ENCODE results near the gene IFT57. TPM values are rescaled to one million over a fixed set of nuclear protein-coding genes. Genes with fewer than 3 reads are reported as not detected.

IFT57 gene
- total RNA-seq, 1 donor from 2014 or later = 31.4 TPM

DNA sequence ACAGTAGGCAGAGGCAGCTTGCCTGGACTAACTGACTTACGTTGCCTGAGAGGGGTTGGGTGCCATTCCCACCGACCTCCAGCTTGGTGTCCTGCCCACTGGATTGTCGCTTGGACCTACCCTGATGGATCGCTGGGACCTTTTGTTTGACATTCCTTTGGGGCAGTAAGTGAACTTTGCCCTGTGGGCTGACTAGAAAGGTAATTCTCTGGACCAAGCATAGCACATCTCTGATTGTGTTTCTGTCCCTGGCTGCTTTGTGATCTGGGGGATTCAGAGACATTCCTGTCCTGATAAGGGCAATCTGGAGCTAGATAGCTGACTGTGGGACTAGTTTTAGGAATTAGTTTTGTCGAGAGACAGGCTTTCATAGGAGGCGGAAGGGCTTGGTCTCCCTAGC is 19.5 kb upstream of the IFT57 start:
- no peak overlapping the region for H3K4me3 Mint-ChIP-seq (ENCODE audit: unreplicated experiment)
- no peak for DNase-seq (ENCODE audit: low spot score)
- TF ChIP-seq, protein P1, sequence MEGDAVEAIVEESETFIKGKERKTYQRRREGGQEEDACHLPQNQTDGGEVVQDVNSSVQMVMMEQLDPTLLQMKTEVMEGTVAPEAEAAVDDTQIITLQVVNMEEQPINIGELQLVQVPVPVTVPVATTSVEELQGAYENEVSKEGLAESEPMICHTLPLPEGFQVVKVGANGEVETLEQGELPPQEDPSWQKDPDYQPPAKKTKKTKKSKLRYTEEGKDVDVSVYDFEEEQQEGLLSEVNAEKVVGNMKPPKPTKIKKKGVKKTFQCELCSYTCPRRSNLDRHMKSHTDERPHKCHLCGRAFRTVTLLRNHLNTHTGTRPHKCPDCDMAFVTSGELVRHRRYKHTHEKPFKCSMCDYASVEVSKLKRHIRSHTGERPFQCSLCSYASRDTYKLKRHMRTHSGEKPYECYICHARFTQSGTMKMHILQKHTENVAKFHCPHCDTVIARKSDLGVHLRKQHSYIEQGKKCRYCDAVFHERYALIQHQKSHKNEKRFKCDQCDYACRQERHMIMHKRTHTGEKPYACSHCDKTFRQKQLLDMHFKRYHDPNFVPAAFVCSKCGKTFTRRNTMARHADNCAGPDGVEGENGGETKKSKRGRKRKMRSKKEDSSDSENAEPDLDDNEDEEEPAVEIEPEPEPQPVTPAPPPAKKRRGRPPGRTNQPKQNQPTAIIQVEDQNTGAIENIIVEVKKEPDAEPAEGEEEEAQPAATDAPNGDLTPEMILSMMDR (IDR thresholded peaks at IDR 0.05; ENCODE audit: unreplicated experiment) = no peak
- H3K9me3 Mint-ChIP-seq (ENCODE audit: unreplicated experiment) = peaks cover 3% of the 10 kb centered on the region
- no peaks in the 10 kb centered on the region for H3K27me3 Mint-ChIP-seq (ENCODE audit: unreplicated experiment)
- H3K36me3 Mint-ChIP-seq (ENCODE audit: low read depth, unreplicated experiment) = no peaks in the 10 kb centered on the region
- no peak overlapping the region for H3K27ac Mint-ChIP-seq (ENCODE audit: unreplicated experiment)
- peaks cover 16% of the 10 kb centered on the region for H3K4me1 Mint-ChIP-seq (ENCODE audit: unreplicated experiment)

DNA sequence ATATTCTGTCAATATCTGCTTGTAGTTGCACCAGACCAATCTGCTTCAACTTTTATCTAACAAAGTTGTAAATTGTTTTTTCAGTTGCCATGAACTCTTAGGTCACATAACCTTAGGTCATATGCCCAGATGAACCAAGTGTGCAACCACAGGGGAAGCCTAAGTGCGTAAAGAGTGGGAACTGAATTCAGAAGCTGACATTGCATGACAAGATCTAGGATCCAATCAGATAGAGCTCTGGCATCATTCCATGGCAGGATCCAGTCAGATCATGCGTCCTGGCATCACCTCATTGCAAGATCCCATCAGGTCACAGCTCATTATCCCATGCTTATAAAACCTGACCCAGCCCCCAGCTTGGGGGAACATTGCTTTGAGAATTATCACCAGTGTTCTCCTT is 18.9 kb upstream of the IFT57 start:
- Mint-ChIP-seq H3K27me3 (ENCODE audit: unreplicated experiment) (no peaks in the 10 kb centered on the region), H3K4me3 (ENCODE audit: unreplicated experiment) (no peak overlapping the region), H3K9me3 (ENCODE audit: unreplicated experiment) (peaks cover 3% of the 10 kb centered on the region), H3K27ac (ENCODE audit: unreplicated experiment) (no peak overlapping the region), H3K4me1 (ENCODE audit: unreplicated experiment) (peaks cover 16% of the 10 kb centered on the region), H3K36me3 (ENCODE audit: low read depth, unreplicated experiment) (no peaks in the 10 kb centered on the region)
- TF ChIP-seq, protein P1 (IDR thresholded peaks at IDR 0.05; ENCODE audit: unreplicated experiment) = no peak
- DNase-seq (ENCODE audit: low spot score) = no peak

DNA sequence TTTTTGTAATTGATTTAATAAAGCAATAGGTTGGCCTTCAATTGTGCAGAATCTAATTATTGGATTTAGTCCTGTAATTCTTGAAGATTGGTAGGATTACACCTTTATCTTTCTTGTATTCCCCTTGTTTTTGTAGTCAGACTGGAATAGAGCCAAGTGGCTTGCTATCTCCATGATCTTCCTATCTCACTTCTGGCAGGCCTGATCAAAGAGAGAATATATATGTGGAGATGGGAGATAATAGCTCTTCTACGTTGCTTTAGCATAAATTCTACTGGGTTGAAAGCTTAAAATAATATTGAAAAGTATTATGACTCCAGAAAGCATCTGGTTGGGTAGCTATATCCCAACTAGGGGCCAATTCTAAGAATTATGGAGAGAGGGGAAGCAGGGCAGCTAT is 16.9 kb upstream of the IFT57 start:
- TF ChIP-seq, protein P1 (IDR thresholded peaks at IDR 0.05; ENCODE audit: unreplicated experiment) = no peak
- Mint-ChIP-seq H3K27ac (ENCODE audit: unreplicated experiment) (no peak overlapping the region), H3K27me3 (ENCODE audit: unreplicated experiment) (no peaks in the 10 kb centered on the region), H3K4me3 (ENCODE audit: unreplicated experiment) (no peak overlapping the region), H3K36me3 (ENCODE audit: low read depth, unreplicated experiment) (no peaks in the 10 kb centered on the region), H3K4me1 (ENCODE audit: unreplicated experiment) (peaks cover 13% of the 10 kb centered on the region), H3K9me3 (ENCODE audit: unreplicated experiment) (no peaks in the 10 kb centered on the region)
- no peak for DNase-seq (ENCODE audit: low spot score)

DNA sequence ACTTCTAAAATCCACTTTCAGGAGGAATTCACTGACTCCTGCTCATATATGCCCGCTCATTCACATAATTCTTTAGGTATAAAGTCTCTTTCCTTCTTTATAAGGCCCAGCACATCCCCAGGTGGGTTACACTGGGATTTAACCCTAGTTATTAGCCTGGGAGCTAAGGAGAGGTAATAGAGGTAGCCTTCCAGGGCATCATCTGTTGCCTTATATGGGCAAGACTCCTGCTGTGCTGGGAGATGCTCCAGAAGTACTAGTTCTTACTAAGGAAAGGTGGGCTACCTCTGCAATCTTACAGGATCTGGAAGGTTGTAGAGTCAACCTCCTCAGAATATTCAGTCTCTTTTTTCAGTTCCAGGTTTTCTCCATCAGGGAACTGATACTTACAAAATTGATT is 13.1 kb upstream of the IFT57 start:
- Mint-ChIP-seq H3K36me3 (ENCODE audit: low read depth, unreplicated experiment) (no peaks in the 10 kb centered on the region), H3K4me1 (ENCODE audit: unreplicated experiment) (peaks cover 10% of the 10 kb centered on the region), H3K27ac (ENCODE audit: unreplicated experiment) (no peak overlapping the region), H3K4me3 (ENCODE audit: unreplicated experiment) (no peak overlapping the region), H3K27me3 (ENCODE audit: unreplicated experiment) (no peaks in the 10 kb centered on the region), H3K9me3 (ENCODE audit: unreplicated experiment) (no peaks in the 10 kb centered on the region)
- no peak for DNase-seq (ENCODE audit: low spot score)
- TF ChIP-seq, protein P1 (IDR thresholded peaks at IDR 0.05; ENCODE audit: unreplicated experiment) = no peak

DNA sequence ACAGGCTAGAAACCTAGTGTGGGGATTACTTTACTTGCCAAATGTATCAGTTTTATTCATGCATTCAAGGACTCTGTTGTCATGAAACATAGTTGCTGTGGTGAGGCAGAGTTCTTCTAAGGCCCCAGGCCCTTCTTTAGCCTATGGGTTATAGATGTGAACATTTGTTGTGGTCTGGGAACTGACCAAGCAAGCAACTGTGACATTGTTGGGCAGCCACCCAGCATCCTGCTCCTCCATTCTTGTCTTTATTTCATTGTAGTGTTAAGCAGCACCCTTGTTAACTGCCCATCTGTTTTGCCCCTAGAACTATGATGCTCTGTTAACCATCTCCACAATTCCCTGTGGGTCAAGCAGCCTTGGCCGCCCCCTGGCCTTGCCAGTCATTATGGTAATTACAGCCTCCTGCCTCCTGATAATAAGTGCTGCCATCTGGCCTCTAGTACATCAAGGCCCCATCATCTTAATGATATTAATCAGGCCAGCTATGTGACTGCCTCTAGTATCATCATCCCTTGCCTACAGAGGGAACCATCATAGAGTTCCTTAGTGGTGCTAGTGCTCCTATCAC is 12.2 kb upstream of the IFT57 start:
- H3K27me3 Mint-ChIP-seq (ENCODE audit: unreplicated experiment) = no peaks in the 10 kb centered on the region
- H3K36me3 Mint-ChIP-seq (ENCODE audit: low read depth, unreplicated experiment) = no peaks in the 10 kb centered on the region

More for the DNA sequence above, 12.2 kb upstream of the IFT57 start:
- Mint-ChIP-seq H3K27ac (ENCODE audit: unreplicated experiment) (no peak overlapping the region), H3K9me3 (ENCODE audit: unreplicated experiment) (no peaks in the 10 kb centered on the region), H3K4me1 (ENCODE audit: unreplicated experiment) (peaks cover 3% of the 10 kb centered on the region), H3K4me3 (ENCODE audit: unreplicated experiment) (no peak overlapping the region)
- DNase-seq (ENCODE audit: low spot score) = no peak
- TF ChIP-seq, protein P1 (IDR thresholded peaks at IDR 0.05; ENCODE audit: unreplicated experiment) = no peak

Data from endothelial cell (in vitro differentiated cells).